Retinal pigment epithelial cell (primary cell): ENCODE data around the gene PTBP3.
A peak's percentile ranks its signal among the peaks of the same experiment; 100 is the strongest.
"Not testable (repeated sequence)": the region's sequence is repeated elsewhere in the genome, so short reads cannot be mapped to it uniquely, and the experiment has no call there.

Experiments
- DNase-seq: peaks from one replicate; pipeline ENCODE4 v3.0.0-alpha.2; 2010; ENCODE audit warnings: low read depth
- H3K4me3 ChIP-seq: 2 replicates; pipeline ENCODE4 v1.5.1; 2011; ENCODE audit warnings: mild to moderate bottlenecking, low read length, control low read depth, moderate library complexity
- TF ChIP-seq, protein P1 (sequence below): conservative IDR thresholded peaks from 2 replicates; pipeline ENCODE4 v1.5.1; 2011; ENCODE audit warnings: low read depth, low read length, control low read depth, inconsistent platforms

PTBP3 gene

DNA sequence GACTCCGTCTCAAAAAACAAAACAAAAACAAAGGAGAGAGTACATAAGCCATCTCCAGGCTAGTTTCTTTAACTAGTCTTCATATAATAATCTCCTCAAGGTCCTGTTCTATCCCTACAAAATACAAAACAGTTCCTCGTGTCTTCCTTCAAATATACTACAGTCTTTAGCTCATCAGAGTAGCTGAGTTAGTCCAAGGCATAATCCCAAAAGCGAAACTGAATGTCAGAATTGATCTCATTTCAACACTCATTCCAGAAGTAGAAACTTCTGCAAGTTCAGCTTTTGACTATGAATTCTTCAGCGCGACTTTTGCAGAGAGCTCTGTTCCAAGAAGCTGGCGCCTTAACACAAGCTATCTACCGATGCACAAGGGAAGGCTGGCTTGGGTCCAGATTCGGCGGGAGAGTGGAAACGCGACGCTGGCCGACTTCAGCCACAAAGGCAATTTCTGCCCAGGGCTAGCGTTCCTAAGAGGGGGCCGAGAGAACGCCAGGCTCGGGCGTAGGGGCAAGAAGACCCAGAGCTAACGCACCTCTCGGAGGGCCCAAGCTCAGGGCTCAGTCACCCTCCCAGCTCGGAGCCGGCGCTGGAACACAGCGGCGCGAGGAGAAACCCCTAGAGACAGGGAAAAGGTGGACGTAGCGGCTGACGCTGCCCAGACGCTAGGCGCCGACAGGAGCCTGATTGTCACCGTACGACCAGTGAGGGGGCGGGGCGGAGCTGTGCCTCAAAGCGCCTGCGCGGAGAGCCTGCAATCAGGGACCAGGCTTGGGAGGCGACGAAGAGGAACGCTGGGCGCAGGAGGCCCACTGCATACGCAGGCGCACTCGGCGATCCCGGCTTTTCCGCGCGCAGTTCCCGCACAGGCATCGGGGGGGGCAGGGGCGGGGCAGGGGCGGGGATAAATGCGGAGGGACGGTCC, 46.0 kb upstream of the PTBP3 start:
- peak overlapping the region; percentile 92 for H3K4me3 ChIP-seq
- peak; percentile 93 for DNase-seq
- TF ChIP-seq, protein P1, sequence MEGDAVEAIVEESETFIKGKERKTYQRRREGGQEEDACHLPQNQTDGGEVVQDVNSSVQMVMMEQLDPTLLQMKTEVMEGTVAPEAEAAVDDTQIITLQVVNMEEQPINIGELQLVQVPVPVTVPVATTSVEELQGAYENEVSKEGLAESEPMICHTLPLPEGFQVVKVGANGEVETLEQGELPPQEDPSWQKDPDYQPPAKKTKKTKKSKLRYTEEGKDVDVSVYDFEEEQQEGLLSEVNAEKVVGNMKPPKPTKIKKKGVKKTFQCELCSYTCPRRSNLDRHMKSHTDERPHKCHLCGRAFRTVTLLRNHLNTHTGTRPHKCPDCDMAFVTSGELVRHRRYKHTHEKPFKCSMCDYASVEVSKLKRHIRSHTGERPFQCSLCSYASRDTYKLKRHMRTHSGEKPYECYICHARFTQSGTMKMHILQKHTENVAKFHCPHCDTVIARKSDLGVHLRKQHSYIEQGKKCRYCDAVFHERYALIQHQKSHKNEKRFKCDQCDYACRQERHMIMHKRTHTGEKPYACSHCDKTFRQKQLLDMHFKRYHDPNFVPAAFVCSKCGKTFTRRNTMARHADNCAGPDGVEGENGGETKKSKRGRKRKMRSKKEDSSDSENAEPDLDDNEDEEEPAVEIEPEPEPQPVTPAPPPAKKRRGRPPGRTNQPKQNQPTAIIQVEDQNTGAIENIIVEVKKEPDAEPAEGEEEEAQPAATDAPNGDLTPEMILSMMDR: no peak

DNA sequence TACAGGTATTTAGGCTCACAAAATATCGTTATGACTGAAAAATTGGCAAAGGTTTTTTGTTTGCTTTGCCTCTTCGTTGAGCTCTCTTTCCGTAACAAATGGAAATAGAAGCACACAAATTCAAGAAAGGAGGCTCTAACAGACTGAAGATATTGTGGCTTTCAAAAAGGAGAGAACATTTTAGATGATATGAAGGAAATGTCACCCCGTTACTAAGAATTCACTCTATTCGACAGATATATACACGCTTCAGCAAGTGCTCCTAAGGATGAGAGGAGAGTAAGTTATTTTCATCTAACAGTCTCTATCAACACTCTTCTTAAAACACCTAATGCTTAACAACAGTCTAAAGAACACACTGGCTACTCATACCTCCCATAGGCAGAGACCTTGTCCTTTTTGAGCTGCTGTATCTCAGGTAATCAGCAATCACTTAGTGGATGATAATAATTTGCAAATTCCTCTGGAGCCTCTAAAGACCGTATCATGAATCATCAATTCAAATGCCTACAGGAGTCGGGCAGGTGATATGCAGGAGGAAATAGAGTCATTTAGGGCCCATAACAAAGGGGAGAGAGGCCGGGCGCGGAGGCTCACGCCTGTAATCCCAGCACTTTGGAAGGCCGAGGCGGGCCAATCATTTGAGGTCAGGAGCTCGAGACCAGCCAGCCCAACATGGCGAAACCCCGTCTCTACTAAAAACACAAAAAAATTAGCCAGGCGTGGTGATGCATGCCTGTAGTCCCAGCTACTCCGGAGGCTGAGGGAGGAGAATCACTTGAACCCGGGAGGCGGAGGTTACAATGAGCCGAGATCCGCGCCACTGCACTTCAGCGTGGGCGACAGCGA, 45.1 kb upstream of the PTBP3 start:
- H3K4me3 ChIP-seq: peak overlapping the region; percentile 92
- TF ChIP-seq, protein P1: no peak
- DNase-seq: no peak

DNA sequence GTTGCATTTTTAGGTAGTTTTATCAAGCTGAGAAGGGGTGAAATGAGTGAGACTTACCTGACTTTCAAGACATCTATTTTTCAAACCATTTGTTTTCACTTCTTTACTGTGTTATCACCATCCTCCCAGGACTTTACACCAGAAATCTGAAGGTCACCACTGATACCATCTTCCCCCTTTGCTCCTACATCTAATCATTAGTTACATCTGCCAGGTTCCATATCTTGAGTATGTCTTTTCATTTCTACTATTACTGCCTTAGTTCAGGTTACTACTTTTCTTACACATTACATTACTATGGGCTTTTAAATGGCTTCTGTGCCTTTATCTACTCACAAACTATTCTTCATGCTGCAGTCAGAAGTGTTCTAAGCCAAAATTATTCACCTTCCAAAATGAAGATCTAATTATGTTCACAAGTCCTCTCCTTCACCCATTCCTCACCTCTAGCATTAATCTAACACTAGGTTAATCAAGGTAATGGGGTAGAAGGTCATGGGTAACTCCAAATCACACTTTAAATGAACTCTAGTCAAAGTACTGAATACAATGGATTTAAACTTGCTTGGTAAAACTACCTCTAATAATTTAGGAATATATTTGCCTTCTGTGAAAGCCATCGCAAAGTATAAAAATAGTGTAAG, 44.4 kb upstream of the PTBP3 start:
- no peak overlapping the region for H3K4me3 ChIP-seq
- TF ChIP-seq, protein P1: no peak
- DNase-seq: no peak

DNA sequence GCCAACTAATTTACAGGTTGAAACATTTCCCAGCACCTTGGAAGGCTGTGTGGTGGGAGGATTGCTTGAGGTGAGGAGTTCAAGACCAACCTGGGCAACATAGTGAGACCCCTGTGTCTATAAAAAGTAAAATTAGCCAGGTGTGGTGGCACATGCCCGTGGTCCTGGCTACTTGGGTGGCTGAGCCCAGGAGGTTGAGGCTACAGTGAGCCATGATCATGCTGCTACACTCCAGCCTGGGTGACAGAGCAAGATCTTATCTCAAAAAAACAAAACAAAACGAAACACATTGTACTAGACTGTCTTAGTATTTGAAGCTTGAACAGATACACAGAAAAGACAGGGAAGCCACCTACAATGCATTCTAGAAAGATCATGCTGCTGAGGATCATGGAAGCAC, 43.7 kb upstream of the PTBP3 start:
- no peak for DNase-seq
- H3K4me3 ChIP-seq: no peak overlapping the region

DNA sequence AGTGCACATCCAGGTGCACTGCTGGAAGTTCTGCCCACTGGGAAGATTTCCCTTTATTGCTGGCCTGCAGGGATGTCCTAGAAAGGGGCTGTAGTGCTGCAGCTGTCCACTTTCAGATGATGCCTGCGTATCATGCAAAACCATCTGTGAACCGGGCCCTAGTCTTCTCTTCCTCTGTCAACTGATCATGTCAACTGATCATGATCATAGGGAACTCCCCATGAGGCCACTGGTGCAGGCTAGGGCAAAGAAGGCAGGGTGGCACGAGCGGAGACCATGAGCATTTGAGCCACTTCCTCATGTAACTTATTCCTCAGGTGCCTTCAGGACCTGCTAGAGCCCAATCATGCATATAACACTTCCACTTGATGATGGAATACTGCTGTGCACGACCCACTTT, 41.9 kb upstream of the PTBP3 start:
- TF ChIP-seq, protein P1: no peak
- no peak for DNase-seq
- H3K4me3 ChIP-seq: no peak overlapping the region

More for the DNA sequence above, 43.7 kb upstream of the PTBP3 start:
- TF ChIP-seq, protein P1: no peak

DNA sequence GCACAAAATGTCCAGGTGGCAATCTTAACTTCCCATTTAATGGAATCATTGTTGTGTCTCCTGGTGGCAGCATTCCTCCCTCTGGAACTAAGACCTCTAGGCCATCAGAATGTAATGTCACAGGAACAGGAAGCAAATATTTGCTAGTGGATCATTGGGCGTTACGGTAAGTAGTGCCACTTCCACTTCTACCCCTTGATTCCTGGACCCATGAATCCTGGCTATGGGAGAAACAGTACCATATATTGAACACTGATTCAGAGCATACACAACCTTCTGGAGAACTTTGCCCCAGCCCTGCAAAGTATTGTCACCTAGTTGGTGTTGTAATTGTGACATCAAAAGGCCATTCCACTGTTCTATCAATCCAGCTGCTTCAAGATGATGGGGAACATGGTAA, 40.8 kb upstream of the PTBP3 start:
- DNase-seq, H3K4me3 ChIP-seq: not testable (repeated sequence)

DNA sequence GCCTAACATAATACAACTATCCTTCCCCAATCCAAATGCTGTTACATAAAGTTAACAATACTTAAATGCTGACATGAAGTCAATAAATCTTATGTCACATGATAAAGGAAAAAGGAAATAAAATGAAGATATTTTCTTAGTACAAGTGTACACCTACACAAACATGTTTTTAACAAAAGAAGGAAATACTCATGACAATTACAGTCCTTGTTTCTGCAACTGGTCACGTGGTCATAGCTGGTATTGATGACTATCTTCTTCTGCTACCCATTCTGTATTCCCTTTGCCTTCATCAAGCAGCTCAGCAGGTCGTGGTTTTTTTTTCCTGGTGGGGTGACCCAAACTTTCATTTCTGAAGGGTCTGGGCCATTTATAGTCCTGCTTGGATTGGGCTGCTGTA, 40.2 kb upstream of the PTBP3 start:
- H3K4me3 ChIP-seq, DNase-seq: not testable (repeated sequence)

DNA sequence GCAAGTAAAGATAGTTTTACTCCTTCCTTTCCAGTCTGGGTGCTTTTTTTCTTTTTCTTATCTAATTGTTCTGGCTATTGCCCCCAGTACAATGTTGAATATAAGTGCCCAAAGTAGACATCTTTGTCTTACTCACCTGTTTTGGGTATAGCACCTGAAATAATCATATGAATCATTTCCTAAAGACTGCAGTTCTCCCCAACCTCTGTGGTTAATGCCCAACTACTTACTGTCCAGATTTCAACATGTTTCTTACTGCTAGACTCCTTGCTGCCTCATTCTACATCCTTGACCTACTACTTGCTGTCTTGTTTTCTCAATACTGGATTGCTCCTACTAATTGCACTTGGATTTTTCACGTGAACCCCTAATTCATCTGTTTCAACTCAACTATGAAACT, 37.6 kb upstream of the PTBP3 start:
- DNase-seq: no peak
- TF ChIP-seq, protein P1: no peak
- no peak overlapping the region for H3K4me3 ChIP-seq
